T-helper 2 cell (primary cell): ENCODE results near the gene ILF3.
A peak's percentile ranks its signal among the peaks of the same experiment; 100 is the strongest.
"Not testable (repeated sequence)": the region's sequence is repeated elsewhere in the genome, so short reads cannot be mapped to it uniquely, and the experiment has no call there.

ENCODE experiments used
- DNase-seq, 5 experiments: peaks; one replicate each; pipeline versions ENCODE4 v3.0.0 to v3.0.0-alpha.2; 2012 to 2022

The ILF3 gene

DNA sequence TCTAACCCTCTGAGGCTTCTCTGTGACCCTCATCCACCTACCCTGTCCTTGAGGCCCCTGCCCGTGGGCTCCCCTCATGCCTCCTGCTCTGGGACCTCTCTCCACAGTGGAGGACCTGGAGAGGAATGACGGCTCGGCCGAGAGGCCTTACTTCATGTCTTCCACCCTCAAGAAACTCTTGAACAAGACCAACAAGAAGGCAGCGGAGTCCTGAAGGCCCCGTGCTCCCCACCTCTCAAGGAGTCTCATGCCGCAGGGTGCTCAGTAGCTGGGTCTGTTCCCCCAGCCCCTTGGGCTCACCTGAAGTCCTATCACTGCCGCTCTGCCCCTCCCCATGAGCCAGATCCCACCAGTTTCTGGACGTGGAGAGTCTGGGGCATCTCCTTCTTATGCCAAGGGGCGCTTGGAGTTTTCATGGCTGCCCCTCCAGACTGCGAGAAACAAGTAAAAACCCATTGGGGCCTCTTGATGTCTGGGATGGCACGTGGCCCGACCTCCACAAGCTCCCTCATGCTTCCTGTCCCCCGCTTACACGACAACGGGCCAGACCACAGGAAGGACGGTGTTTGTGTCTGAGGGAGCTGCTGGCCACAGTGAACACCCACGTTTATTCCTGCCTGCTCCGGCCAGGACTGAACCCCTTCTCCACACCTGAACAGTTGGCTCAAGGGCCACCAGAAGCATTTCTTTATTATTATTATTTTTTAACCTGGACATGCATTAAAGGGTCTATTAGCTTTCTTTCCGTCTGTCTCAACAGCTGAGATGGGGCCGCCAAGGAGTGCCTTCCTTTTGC, 10.8 kb upstream of the ILF3 start:
- DNase-seq, result no peak

DNA sequence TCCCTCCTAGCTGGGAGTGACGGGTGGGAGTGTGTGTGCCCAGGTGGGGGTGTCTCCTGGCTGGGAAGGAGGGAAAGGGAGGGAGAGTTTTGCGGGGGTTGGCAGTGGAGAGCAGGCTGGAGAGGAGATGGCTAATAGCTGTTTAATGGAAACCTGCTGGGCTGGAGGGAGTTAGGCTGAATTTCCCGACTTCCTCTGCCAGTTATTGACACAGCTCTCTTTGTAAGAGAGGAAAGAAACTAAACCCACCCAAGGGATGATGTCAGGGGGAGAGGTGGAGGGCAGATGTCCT, 10.2 kb upstream of the ILF3 start:
- DNase-seq, result no peak

DNA sequence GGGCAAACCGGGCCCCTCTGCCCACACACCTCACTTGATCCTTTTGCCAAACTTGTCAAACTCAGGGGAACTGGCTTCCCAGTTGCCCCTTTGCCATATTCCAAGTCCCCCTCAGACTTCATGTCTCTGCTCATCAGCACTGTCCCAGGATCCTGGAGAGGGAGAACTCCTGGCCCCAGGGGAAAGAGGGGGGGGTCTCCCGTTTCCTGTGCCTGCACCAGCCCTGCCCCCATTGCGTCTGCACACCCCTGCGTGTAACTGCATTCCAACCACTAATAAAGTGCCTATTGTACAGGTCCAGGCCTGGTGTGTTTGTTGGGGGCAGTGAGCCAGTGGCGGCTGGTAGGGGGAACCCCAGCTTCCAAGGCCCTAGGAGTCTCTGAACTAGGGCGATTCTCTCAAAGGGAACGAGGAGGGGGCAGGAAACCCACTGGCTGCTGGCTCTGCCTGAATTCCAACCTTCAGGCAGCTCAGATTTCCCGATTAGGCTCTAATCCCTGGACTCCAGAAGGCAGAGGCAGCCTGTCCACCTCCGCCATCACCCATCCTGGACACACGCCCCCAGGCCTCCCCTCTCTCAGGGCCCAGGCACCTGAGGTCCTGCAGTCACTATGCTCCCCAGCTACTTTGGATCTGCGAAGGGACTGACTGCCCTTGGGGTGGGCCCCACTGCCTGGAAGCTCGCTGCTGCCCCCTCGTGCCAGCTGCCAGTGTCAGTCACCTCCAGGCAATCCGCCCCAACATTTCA, 9.7 kb upstream of the ILF3 start:
- DNase-seq, result peak; percentile 66 to 82 (median 76)

DNA sequence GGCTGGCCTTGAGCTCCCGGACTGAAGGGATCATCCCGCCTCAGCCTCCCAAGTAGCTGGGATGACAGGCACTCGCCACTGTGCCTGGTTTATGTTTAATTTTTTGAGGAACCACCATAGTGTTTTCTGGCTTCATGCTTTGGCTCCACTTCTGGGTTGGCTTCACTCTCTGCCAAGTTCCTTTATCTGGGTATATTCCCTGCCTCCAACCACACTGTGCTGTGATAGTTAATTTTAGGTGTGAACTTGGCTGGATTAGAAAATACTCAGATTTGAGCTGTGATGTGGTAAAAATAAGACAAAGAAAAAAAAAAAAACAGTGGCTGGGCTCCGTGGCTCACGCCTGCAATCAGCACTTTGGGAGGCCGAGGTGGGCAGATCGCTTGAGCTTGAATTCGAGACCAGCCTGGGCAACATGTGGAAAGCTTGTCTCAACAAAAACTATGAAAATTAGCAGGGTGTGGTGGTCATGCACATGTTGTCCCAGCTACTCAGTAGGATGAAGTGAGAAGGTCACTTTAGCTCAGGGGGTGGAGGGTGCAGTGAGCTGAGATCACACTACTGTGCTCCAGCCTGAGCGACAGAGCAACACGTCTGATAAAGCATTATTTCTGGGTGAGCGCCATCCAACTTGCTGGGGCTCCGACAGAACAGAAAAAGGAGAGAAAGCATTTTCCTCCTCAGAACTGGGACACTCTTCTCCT, 7.5 kb upstream of the ILF3 start:
- no peak for DNase-seq

DNA sequence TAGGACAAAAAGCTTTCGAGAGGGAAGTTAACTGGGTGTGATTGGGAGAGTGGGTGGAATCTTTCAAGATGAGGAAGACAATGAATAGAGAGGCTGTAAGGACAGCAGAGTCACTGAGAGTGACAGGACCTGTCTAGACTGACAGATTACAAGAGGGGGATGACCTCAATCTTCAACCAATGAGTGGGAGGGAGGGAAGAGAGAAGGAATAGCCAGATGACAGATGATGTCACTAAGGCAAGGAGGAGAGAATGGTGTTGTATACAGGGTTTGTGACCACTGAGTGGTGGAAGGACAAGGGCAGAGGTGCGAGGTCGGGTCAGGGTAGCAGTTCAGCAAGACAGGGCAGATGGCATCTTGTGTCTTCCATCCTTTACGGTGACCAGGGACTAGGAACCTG, 5.8 kb upstream of the ILF3 start:
- no peak for DNase-seq

DNA sequence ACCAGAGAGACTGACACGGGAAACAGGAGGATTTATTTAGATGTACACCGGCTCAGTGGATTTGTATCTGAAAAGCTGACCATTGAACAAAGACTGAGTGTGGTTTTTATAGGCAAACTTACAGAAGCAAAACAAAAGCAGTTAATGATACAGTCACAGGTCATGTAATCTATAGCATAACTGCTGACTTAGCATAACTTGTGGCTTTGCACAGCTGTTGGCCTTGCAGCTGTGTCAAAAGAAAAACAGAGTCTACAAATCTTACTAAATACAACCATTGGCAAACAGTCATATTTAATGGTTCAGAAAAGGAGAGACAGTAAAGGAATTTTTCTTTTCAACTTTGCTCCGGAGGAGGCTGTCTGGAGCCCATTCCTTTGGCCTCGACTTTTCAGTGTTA, 2.3 kb upstream of the ILF3 start:
- DNase-seq, result peak in 1 of 5 experiments; percentile 43

DNA sequence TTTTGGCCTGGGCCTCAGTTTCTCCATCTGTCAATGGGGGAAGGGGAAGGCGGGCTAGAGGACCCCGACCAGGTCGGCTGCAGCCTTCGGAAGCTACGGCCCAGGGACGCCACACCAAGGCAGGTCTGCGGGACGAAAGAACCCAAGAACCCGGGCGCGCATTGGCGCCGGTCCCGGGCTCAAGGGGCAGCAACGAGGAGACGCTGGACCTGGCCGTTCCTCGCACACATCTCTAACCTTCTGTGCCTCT, 739 bp upstream of the ILF3 start:
- DNase-seq, result no peak

DNA sequence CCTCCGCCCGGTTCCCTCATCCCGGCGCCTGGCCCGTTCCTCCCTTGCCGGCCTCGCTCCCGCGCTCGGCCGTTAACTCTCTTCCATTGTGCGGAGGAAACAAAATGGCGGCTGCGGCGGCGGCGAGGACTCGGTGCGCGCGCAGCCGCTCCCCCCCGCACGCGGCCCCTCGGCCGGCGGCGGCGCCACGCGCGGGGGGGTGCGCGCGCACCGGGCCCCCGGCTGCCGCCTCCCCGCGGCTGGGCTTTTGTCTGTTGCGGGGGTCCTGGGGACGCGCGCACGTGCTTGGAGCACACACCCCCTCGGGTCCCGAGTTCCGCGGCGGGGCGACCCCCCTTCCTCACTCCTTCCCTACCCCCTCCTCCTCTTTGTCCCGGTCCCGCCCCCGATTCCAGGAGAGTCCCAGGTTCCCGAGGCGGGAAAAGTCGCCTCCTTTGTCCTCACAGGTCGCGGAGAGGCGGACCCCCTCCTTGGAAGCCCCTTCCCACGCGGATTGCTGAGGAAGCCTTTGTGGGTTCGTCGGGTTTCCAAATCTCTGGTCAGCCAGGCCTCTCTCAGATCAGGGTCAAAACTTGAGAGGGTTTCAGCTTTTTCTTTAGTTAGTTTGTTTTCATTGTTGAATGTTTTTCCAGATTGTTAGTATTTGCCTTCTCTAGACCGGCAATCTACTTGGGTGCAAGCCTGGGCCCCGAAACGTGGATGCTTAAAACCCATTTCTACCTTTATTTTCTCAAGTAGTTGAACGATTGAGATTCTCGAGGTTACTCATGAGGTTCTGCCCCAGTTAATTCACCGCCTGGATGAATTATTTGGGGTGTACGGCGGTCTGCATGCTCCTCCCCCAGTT, 687 bp downstream of the ILF3 start:
- DNase-seq, result peak in 4 of 5 experiments; percentile 40 to 78 (median 52)

DNA sequence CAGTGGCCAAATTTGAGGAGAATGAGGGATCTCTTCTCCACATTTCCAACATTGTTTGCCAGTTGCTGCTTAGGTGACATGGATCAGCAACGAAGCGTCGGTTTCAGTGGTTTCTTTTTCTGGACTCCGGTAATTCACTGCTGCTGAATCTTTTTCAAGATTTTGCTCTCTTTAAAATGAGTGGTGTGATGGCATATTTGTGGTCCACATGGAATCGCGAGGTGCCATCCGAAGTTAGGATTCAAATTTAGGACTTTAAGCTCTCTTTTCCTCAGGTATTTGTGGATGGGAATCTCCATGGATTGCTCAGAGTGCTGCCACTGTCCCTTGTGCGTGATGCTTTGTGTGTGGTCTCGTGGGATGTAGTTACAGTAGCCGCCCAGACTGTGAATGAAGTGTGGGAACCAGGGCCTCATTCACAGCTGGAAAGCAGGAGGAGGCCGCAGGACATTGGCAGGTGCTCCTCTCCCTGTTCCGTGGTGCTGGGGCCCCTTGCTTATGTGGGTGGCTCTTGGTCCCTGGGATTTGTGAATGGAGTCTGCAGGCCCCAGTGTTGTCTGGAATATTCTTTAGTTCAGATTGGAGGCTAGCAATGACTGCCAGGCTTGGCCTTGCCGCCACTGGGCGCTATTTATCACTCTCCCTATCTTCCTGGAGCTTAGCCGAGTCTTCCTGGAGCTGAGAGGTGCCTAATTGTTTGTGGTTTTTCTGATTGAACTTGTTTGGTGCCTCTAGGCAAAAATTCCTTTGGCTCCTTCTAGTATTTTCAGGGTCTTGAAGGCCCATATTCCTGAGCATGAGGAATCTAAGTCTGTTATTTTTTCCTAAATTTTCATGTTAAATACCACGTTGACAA, 1.5 kb downstream of the ILF3 start:
- DNase-seq, result no peak

DNA sequence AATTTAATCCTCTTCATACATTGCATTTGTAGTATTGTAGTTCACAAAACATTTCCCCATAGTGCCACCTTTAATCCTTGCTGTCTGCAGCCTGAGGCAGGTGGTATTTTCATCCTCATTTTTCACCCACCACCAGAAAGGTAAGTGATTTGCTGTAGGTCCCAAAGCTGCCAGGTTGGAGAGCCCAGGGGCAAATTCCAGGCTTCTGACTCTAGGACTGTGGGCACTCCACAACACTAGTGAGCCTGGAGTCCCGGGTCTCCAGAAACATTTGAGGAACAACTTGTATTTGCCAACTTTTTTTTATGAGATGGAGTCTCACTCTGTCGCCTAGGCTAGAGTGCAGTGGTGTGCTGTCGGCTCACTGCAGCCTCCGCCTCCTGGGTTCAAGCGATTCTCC, 6.2 kb downstream of the ILF3 start:
- no peak for DNase-seq

DNA sequence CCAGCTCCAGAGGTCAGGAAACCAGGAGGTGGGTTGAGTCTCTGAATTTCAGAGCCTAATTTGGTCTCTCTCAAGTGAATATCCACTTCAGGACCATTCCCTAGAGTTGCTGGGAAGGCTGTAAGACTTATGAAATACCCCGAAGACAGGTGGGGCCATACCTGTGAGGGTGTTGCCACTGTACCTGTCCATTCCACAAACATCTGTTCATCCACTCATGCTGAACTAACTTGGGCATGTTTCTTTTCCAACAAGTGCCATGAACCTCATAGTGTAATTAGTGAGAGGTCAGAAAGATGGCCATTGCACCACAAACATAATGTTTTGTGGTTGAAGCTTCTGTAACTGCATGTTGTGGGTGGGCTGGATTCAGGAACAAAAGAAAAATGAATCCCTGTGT, 7.8 kb downstream of the ILF3 start:
- DNase-seq, result no peak

DNA sequence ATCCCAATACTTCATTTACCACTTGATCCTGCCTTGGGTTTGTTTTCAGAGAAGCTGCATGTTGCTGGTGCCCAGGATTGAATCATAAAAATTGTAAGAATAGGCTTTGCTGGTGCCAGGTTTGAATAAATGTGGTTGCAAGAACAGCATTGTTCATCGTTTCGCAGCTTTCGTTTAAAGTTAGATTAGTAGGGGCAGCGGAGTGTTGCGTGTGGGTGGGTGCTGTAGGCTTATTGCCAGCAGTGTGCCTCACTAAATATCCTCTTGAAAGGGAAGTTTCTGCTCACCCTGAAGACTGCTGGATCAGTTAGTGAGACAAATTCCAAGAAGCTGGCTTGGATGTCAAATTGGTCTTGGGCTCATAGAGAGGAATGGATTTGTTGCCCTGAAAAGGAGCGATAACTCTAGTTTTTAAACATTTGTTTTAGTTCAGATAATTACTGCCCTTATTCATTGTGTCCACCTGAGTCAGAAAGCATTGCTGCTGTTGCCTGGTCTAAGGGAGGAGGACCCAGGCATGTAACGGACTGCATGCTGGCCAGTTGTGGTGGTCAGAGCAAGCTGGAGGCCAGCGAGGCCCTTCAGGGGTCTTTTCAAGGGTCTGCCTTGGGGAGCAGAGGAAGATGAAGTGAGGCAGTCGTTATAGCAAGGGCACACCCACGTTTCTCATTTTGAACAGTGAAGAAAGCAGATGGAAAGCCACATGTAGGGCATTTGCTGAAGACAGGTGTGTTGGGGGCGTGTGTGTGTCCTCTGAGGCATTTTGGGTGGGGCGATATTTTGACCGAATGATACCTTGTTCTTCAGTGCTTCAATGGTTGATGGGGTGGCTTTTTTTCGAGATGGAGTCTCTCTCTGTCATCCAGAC, 8.5 kb downstream of the ILF3 start:
- no peak for DNase-seq

DNA sequence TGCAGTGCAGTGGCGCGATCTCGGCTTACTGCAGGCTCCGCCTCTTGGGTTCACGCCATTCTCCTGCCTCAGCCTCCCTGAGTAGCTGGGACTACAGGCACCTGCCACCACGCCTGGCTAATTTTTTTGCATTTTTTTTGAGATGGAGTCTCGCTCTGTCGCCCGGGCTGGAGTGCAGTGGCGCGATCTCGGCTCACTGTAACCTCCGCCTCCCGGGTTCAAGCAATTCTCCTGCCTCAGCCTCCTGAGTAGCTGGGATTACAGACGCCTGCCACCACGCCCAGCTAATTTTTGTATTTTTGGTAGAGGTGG, 9.1 kb downstream of the ILF3 start:
- DNase-seq, result not testable (repeated sequence)

DNA sequence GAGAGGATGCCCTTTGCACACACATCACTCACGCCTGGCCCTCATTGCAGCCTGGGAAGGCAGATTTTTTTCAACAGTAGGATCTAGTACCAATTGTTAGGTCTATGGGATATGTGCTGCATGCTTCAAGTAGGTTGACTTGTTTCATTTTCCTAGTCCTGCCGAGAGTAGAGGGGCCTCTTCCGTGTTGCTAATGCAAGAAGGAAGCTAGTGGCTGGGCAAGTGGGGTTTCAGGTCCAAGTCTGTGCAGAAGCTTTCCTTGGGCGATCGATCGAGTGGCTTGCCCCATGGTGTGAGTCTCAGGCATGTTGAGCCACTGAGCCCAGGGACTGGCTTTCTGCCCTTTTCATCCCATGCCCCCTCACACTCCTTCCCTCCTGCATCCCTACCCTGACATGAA, 13.7 kb downstream of the ILF3 start:
- no peak for DNase-seq

DNA sequence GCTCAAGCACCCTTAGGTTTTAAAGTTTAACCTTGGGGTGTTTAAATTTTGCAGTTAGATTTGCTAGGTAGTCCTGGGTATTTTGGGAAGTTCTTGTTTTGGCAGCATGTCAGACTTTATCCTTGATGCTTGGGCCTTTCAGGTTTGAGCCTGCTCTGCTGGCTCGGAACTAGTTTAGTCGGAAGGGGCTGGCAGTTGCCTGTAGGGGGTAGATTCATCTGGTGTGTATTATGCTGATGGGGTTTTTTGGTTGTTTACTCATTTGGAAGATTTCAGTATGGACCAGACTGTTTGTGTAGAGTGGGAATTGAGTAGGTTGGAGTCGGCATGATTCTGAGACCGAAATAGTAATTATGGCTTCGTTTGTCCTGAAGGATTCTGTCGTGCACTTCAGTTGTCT, 15.1 kb downstream of the ILF3 start:
- DNase-seq, result no peak

DNA sequence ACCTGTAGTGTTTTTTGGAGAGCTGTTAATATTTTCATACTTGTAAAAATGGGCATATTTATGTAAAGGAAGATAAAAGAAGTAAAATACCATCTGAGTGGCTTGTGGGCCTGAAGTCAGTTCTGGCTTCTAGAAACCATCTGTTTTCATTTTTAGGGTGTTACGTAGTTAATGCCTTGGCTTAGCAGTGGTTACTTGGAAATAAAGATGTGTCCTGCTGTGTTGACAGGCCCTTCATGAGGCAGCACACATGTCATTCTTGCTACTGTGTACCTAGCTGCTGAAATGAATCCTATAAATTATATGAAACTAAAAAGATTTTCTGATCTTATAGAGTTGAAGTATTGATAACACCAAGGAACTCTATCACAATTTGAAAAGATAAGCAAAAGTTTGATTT, 16.0 kb downstream of the ILF3 start:
- DNase-seq, result no peak

DNA sequence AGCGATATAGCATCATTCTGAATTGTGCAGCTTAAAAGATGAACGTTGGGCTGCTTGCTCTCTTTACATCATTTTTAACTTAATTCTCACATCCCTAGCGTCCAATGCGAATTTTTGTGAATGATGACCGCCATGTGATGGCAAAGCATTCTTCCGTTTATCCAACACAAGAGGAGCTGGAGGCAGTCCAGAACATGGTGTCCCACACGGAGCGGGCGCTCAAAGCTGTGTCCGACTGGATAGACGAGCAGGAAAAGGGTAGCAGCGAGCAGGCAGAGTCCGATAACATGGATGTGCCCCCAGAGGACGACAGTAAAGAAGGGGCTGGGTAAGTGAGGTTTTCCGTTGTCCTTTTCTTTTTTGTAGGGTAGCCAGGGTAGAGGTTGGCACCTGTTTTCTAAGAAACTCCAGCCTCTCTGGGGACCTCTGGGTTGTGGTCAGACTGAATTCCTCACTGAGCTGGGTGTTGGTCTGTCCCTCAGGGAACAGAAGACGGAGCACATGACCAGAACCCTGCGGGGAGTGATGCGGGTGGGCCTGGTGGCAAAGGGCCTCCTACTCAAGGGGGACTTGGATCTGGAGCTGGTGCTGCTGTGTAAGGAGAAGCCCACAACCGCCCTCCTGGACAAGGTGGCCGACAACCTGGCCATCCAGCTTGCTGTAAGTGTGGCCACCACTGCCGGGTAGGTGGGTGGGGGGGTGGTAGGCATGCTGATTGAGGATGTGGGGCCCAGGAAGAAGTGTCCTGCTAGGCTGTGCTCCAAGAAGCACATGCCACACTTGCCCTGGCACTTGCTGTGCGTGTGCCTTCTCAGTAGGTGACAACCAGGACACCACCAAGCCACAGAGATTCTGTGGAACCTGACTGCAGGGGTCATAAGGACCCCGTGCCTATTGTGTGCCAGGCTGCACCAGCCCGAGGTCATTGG, 17.0 kb downstream of the ILF3 start:
- DNase-seq, result no peak

DNA sequence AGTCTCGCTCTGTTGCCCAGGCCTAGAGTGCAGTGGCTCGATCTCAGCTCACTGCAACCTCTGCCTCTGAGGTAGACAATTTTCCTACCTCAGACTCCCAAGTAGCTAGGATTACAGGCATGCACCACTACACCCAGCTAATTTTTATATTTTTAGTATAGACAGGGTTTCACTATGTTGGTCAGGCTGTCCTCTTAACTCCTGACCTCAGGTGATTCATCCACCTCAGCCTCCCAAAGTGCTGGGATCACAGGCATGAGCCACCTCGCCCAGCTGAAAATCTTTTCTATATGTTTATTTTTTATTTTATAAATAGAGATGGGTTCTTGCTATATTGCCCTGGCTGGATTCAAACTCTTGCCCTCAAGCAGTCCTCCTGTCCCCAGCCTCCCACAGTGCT, 17.8 kb downstream of the ILF3 start:
- DNase-seq, result not testable (repeated sequence)

DNA sequence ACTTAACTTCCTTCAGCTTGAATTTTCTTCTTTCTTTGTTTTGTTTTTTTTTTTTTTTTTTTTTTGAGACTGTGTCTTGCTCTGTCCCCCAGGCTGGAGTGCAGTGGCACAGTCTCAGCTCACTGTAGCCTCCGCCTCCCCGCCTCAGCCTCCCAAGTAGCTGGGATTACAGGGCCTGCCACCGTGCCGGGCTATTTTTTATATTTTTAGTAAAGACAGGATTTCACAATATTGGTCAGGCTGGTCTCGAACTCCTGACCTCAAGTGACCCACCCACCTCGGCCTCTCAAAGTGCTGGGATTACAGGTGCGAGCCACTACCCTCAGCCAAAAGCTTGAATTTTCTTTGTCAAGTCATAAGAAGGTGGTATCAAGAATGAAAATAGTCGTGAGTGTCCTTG, 21.1 kb downstream of the ILF3 start:
- DNase-seq, result not testable (repeated sequence)

DNA sequence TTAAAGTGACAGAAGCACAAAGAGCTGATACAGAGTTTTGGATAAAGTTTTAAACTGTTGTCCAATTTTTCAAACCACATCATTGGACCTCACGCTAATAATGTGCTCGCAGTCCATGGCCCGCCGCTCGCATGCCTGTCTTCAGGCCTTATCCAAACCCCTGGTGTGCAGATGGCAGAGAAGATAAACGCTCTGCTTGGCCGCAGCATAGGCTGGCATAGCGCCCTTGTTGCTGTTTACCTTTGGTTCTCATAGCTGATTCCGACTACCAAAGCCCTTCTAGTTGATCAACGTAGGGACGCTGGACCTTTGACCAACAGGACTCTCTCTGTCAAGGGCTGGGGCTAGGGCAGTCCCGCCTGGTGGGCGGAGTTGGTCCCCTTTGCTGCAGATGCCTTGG, 23.6 kb downstream of the ILF3 start:
- DNase-seq, result no peak
